Tibial nerve (tissue), 4 donors: ENCODE results near the gene POLD4. TPM values are rescaled to one million over a fixed set of nuclear protein-coding genes. Genes with fewer than 3 reads are reported as not detected.

Source experiments
- DNase-seq, 2 donors: peaks; one replicate each; pipeline ENCODE4 v3.0.0-alpha.2; 2019; ENCODE audit warnings: low spot score in 2 of 2
- H3K27ac ChIP-seq, 4 donors: fragments of 200-600 bp; sonication (generic) in 3 of 4; one replicate each; pipeline ENCODE4 v1.5.1; 2017 to 2019; ENCODE audit warnings: mild to moderate bottlenecking in 1 of 4
- H3K27me3 ChIP-seq, 2 donors: fragments of 200-600 bp; sonication (generic) in 1 of 2; one replicate each; pipeline versions ENCODE4 v1.5.1 to v1.6.0; 2017 to 2019
- H3K36me3 ChIP-seq, 3 donors: fragments of 200-600 bp; sonication (generic); one replicate each; pipeline ENCODE4 v1.5.1; 2018 to 2019
- H3K4me1 ChIP-seq, 4 donors: fragments of 200-600 bp; sonication (generic) in 3 of 4; one replicate each; pipeline ENCODE4 v1.5.1; 2017 to 2019
- H3K4me3 ChIP-seq, 4 donors: fragments of 200-600 bp; sonication (generic) in 3 of 4; one replicate each; pipeline ENCODE4 v1.5.1; 2017 to 2019; ENCODE audit warnings: mild to moderate bottlenecking in 1 of 4, moderate library complexity in 1 of 4
- H3K9me3 ChIP-seq, 4 donors: fragments of 200-600 bp; sonication (generic) in 3 of 4; one replicate each; pipeline ENCODE4 v1.5.1; 2017 to 2019
- EP300 ChIP-seq, 2 donors: sonication (generic); formaldehyde crosslinking; IDR thresholded peaks; one replicate each; pipeline ENCODE4 v1.6.1; 2017; ENCODE audit warnings: antibody characterized with exemption in 2 of 2, mild to moderate bottlenecking in 1 of 2
- POLR2A ChIP-seq, 2 donors: fragments of 450-650 bp; IDR thresholded peaks; one replicate each; pipeline ENCODE4 v1.6.1; 2017; ENCODE audit warnings: antibody characterized with exemption in 2 of 2, mild to moderate bottlenecking in 2 of 2, moderate library complexity in 2 of 2
- WGBS, 2 donors: methylation state at CpG; one replicate each; pipeline ENCODE4 v1.1.5; 2018; 5-methylcytosine and 5-hydroxymethylcytosine counted together
- total RNA-seq, 4 donors: library from RNA; depleted of rRNA; stranded (reverse); fragments of >200 nt; gene quantifications; one replicate each; pipeline ENCODE4 v1.1.0, GENCODE V29; 2016
- TF ChIP-seq, protein P1 (sequence below), 5 experiments: fragments of 200-600 bp in 3 of 5; fragments of 450-650 bp in 2 of 5; sonication (generic) in 3 of 5; IDR thresholded peaks; one replicate each; pipeline ENCODE4 v1.5.1; 2016 to 2019; ENCODE audit warnings: antibody characterized with exemption in 5 of 5, mild to moderate bottlenecking in 3 of 5, moderate library complexity in 2 of 5

Gene POLD4
- total RNA-seq, 4 donors from 2014 or later: 70.8 to 154 (median 88.5) TPM

DNA sequence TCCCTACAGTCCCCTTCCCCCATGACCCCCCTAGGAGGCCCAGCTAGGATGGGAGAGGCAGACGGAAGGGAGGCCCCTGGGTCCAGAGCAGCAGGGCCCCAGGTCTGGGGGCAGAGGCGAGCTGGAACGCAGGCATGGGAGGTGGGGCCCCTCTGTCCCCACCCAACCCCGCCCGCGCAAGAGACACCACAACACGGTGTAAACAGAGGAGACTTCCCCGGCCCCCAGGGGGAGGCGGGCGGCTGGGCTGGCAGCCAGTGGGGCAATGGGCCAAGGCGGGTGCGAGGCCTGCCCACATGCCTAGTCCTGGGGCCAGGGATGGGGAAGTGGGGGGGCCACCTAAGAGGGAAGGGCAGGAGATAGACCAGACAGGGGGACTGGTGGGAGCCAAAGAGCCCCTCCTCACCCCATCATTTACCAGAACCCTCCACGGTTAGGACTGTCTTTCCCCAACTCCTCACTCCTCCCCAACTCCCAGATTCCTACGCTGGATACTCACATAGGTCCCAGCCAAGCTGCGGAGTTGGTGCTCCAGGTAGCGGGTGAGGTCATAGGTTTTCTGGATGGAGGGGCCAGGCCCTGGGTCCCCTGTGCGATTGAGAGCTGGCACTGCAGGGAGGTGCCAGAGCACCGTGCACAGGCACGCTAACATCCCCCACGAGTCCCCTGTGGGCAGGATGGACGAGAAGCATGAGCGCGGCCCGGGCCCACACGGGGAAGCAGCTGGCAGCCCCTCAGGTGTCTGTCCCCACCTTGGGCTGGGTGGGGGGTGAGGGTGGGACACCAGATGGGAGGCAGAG, 13.8 kb upstream of the POLD4 start:
- no peaks in the 10 kb centered on the region for H3K9me3 ChIP-seq
- TF ChIP-seq, protein P1, sequence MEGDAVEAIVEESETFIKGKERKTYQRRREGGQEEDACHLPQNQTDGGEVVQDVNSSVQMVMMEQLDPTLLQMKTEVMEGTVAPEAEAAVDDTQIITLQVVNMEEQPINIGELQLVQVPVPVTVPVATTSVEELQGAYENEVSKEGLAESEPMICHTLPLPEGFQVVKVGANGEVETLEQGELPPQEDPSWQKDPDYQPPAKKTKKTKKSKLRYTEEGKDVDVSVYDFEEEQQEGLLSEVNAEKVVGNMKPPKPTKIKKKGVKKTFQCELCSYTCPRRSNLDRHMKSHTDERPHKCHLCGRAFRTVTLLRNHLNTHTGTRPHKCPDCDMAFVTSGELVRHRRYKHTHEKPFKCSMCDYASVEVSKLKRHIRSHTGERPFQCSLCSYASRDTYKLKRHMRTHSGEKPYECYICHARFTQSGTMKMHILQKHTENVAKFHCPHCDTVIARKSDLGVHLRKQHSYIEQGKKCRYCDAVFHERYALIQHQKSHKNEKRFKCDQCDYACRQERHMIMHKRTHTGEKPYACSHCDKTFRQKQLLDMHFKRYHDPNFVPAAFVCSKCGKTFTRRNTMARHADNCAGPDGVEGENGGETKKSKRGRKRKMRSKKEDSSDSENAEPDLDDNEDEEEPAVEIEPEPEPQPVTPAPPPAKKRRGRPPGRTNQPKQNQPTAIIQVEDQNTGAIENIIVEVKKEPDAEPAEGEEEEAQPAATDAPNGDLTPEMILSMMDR (IDR thresholded peaks at IDR 0.05): no peak
- TF ChIP-seq EP300 (IDR thresholded peaks at IDR 0.05): no peak
- WGBS, 2 donors: 45 to 54% methylated on average over 20 to 25 of the region's 25 CpGs
- H3K36me3 ChIP-seq: peaks cover 0 to 27% (median 0%) of the 10 kb centered on the region in 3 donors
- H3K27me3 ChIP-seq: no peaks in the 10 kb centered on the region
- DNase-seq: no peak
- peaks cover 0 to 64% (median 51%) of the 10 kb centered on the region in 4 donors for H3K4me1 ChIP-seq
- H3K4me3 ChIP-seq: no peak overlapping the region
- H3K27ac ChIP-seq: peak overlapping the region; percentile 14 to 83 (median 77)

DNA sequence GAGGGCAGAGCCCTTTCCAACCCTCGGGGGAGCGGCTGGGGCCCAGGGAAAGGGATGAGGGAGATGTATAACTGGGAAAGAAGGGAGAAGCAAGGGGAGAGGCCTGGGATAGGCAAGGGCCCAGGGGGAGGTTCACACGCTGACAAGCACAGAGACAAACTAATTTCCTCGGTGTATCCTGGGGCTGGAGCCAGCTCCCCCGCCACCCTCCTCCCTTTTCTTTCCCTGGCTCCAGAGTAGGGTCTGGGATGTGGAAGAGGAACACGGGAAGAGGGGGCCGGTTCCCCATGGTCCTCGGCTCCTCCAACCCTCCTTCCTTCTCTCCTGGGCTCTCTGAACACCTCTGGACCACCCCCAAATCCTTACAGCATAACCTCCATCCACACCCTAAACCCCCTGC, 13.2 kb upstream of the POLD4 start:
- peak overlapping the region; percentile 14 to 83 (median 77) for H3K27ac ChIP-seq
- no peak for DNase-seq
- no peak overlapping the region for H3K4me3 ChIP-seq
- no peaks in the 10 kb centered on the region for H3K27me3 ChIP-seq
- peaks cover 0 to 57% (median 45%) of the 10 kb centered on the region in 4 donors for H3K4me1 ChIP-seq
- H3K36me3 ChIP-seq: peaks cover 0 to 27% (median 0%) of the 10 kb centered on the region in 3 donors
- 30 to 33% methylated on average over 8 of the region's 8 CpGs for WGBS, 2 donors
- no peak for TF ChIP-seq EP300 (IDR thresholded peaks at IDR 0.05)
- TF ChIP-seq, protein P1 (IDR thresholded peaks at IDR 0.05): no peak
- TF ChIP-seq POLR2A (IDR thresholded peaks at IDR 0.05): no peak
- no peaks in the 10 kb centered on the region for H3K9me3 ChIP-seq

- WGBS, 2 donors: 55 to 63% methylated on average over 14 of the region's 14 CpGs
- Histone ChIP-seq H3K27ac (peak overlapping the region; percentile 14 to 83 (median 77)), H3K4me3 (no peak overlapping the region), H3K36me3 (peaks cover 0 to 27% (median 0%) of the 10 kb centered on the region in 3 donors), H3K4me1 (peaks cover 0 to 51% (median 39%) of the 10 kb centered on the region in 4 donors), H3K9me3 (no peaks in the 10 kb centered on the region), H3K27me3 (no peaks in the 10 kb centered on the region)
- TF ChIP-seq POLR2A (IDR thresholded peaks at IDR 0.05): no peak
- TF ChIP-seq, protein P1 (IDR thresholded peaks at IDR 0.05): no peak
- TF ChIP-seq EP300 (IDR thresholded peaks at IDR 0.05): no peak
- DNase-seq: no peak
Observed at GRCh38 chr11:67365736-67366444, 12.5 kb upstream of the POLD4 start.

- Histone ChIP-seq H3K4me3 (no peak overlapping the region), H3K27ac (peak overlapping the region in 3 of 4 donors; percentile 73 to 83 (median 81)), H3K36me3 (peaks cover 0 to 27% (median 0%) of the 10 kb centered on the region in 3 donors), H3K27me3 (no peaks in the 10 kb centered on the region), H3K4me1 (peaks cover 0 to 42% (median 34%) of the 10 kb centered on the region in 4 donors), H3K9me3 (no peaks in the 10 kb centered on the region)
- WGBS, 2 donors: 86 to 88% methylated on average over 18 to 19 of the region's 24 CpGs
- no peak for DNase-seq
- TF ChIP-seq, protein P1 (IDR thresholded peaks at IDR 0.05): no peak
- TF ChIP-seq EP300 (IDR thresholded peaks at IDR 0.05) (no peak), POLR2A (IDR thresholded peaks at IDR 0.05) (no peak)
Observed at GRCh38 chr11:67364783-67365722, 11.7 kb upstream of the POLD4 start.
